NCI-H1694 treated with DMSO at 0.1 percent for 48 hours (cell line): ENCODE measurements around the gene PXMP4.
A peak's percentile ranks its signal among the peaks of the same experiment; 100 is the strongest.

ENCODE experiments used
- DNase-seq: peaks from one replicate; lab custom pipeline; 2025; lab: John Stamatoyannopoulos, UW

Gene PXMP4

GRCh38 chr20:33684533-33685327 lies 35.4 kb downstream of the PXMP4 start:
- no peak for DNase-seq

GRCh38 chr20:33681728-33682353 lies 38.3 kb downstream of the PXMP4 start:
- DNase-seq = no peak

DNA sequence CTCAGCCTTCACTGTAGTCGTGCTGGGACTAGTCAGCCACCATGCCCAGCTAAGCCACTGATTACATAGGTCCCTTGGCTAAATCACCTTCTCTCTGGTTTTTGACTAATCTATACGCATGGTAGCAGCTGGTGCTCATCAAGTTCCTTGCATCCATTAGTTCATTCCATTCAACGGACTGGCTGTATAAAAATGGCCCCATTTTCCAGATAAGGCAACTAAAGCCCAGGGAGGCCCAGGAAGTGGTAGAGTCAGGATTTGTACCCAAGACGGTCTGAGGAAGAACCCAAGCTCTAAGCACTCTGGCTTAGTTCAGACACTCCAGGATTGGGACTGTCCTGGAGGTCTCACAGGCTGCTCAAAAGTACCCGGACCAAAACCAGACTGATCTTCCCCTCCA lies 38.8 kb downstream of the PXMP4 start:
- DNase-seq = no peak

DNA sequence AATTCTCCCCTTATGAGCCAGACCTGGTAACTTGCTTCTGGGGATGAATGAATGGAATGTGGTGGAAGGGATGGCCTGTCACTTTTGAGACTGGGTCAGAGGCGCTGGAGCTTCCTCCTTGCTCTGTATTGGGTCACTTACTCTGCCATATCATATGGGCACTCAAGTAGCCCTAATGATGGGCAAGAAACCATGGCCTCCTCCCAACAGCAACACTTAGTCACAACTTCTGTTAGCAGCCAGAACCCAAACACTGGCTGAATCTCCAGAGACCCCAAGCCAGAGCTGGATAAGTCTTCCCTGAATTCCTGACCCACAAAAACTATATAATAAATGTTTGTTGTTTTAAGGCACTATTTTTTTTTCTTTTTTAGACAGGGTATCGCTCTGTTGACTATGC lies 39.4 kb downstream of the PXMP4 start:
- DNase-seq = no peak

DNA sequence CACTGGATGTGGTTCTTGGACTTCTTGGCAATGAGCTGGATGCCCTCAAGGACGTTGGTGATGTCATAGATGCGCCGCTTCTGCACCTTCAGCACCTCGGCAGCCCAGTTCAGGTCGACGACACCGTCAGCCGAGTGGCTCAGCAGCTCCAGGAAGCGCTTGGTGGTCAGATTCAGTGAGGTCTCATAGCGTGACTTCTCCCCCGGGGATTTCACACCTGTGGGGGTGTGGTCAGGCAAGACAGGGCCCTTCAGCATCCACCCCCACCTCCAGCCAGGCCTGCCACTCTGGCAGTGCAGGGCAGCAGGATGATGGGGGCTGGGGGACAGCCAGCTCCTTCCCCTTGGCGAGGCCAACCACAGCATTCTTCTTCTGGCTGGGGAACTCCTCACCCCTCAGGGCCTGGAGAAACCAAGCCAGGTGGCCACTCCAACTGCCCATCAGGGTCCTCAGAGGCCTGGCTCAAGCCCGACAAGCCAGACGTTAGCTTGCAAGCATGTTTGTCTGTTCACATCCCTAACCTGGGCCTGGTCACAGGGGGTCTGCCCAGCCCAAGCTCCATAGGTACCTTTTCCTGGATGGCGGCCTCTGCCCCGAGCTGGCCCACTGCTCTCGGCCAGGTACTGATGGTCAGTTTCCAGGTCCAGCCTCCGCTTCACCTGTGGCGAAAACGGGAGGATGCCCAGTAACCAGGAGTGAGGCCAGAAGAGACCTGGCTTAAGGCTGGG lies 40.2 kb downstream of the PXMP4 start:
- no peak for DNase-seq

DNA sequence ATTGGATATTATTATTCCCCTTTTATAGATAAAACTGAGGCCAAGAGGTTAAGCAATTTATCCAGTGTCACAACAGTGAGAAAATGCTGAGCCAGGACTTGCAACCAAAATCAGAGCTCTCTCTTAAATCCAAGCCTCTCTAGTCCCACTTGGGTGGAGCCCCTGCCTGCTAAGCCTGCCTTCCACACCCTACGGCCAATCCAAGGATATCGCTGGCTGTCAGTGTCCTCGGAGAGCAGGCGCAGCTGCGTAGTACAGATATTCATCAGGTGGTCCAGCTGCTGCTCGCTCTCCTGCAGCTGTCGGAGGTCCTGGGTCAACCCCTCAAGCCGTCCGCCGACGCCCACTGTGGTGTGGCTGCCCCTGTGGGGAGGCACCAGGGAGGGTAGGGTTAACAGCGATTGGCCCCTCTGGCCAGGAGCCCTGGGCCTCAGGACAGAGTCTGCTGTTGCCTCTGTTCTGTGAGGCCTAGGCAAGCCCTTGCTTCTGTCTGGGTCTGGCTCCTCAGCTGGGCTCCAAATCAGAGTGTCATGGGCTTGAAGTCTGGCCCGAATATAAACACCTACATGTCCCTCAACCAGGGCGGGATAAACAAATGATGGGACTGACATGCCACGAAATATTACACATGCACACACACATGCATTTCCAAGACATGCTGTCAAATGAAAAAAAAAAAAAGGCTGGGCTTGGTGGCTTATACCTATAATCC lies 42.0 kb downstream of the PXMP4 start:
- DNase-seq = no peak

GRCh38 chr20:33676652-33677645 lies 43.2 kb downstream of the PXMP4 start:
- DNase-seq = no peak

DNA sequence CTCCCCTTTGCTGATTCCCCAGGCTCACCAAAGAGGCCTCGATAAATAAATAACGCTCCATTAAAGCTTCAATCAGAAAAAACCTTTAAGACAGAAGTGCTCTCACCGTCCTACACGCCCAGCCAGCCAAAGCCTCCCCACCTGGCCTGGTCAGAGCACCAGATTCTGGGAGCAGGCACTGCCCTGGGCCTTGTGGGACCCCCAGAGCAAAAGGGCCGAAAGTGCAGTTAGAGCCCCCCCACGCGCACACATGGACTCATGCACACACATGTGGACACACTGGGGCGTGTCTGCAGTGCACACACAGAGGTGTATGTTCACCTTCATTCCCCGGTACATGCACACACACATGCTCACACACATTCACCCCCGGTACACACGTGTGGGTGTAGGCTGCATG lies 44.0 kb downstream of the PXMP4 start:
- DNase-seq = no peak

DNA sequence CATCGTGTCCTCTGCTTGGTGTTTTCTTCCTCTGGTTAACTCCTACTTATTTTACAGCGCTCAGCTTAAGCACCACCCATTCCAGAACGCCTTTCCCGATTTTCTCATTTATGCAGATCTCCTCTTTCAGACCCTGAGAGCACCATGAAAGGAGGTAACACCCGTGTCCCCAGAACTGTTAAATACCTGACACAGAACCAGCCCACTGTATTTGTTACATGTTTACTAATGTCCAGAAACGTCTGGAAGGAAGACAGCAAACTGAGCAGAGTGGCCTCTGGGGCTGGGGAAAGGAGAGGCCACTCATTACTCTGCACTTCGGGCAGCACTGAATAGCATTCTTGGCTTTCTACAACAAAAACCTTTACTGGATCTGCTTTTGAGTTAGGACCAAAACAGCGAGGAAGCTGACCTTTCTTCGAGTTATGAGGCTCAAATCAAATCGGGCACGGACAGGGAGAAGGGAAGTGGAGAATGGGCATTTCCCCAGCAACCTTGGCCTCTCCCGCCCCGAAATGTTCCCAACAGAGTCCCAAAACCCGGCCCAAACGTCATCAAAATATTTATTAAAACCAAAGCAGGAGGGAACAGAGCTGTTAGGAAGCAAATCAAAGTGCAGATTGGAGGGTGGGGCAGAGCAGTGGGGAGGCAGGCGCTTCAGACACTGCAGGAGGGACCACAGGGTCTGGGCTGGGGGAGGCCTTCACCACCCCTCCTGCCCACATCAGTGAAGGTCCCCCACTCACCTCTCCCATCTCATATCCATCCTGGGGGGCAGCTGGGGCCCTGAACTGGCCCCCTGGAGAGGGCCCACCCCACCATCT lies 44.8 kb downstream of the PXMP4 start:
- no peak for DNase-seq

GRCh38 chr20:33674294-33675135 lies 45.6 kb downstream of the PXMP4 start, which contains the start of gene NECAB3:
Gene NECAB3 (minus strand): TSS chr20:33674428. CDS start chr20:33674352, 76 bp downstream.
- DNase-seq = peak; percentile 9

GRCh38 chr20:33673410-33674293 lies 46.5 kb downstream of the PXMP4 start:
- no peak for DNase-seq

DNA sequence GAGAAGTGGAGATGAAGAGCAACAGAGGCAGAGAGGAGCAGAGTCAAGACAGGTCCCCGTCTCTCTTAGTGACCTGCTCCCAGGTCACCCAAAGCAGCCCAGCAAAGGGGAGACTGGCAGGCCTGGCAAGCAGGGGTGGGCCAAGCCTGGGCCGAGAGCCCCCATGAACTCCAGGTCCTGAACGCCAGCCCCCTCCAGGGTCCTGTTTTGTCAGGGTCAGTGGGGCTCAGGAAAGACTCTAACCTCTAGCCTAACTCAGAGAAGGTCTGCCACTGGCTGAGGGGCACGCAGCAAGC lies 47.0 kb downstream of the PXMP4 start:
- DNase-seq = no peak

DNA sequence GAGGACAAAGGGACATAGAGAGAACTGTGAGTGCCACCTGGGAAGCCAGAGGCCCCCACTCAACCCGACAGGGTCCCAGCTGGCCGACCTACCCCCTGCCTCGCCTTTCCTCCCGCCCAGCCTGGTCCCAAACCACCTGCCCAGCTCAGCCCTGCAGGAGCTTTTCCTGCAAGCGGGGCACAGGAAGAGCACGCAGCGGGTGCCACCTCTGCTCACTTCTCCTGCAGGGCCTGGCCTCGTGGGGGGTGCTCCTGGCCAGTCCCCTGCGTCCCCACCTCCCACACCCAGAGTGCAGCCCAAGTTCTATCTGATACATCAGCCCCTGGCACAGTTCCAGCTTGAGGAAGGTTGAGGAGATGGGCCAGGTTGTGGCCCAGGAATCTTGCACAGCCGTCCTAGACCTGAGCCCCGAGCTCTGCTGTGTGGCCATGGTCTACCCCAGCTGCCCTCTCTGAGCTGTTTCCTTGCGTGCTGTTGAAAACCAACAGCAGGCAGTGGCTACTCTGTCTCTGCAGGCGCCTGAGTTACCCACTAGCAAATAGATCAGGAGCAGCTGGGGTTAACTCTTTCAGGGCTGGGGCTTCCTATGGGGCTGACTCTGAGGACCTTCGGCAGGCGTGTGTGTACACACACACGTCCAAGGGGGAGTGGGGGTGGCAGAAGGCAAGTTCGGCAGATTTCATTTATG lies 47.5 kb downstream of the PXMP4 start:
- peak; percentile 13 for DNase-seq

- no peak for DNase-seq
These were observed 48.4 kb downstream of the PXMP4 start for GRCh38 chr20:33671573-33672288.

- DNase-seq = no peak
These were observed 49.2 kb downstream of the PXMP4 start for GRCh38 chr20:33670715-33671499.
